LNCAP (cell line): ENCODE measurements around the gene RHEB.

Experiments used
- TF ChIP-seq, protein P1 (sequence below): fragments of 450-650 bp; IDR thresholded peaks from 2 replicates; pipeline ENCODE4 v1.5.1; 2017; ENCODE audit warnings: mild to moderate bottlenecking

The RHEB gene

DNA sequence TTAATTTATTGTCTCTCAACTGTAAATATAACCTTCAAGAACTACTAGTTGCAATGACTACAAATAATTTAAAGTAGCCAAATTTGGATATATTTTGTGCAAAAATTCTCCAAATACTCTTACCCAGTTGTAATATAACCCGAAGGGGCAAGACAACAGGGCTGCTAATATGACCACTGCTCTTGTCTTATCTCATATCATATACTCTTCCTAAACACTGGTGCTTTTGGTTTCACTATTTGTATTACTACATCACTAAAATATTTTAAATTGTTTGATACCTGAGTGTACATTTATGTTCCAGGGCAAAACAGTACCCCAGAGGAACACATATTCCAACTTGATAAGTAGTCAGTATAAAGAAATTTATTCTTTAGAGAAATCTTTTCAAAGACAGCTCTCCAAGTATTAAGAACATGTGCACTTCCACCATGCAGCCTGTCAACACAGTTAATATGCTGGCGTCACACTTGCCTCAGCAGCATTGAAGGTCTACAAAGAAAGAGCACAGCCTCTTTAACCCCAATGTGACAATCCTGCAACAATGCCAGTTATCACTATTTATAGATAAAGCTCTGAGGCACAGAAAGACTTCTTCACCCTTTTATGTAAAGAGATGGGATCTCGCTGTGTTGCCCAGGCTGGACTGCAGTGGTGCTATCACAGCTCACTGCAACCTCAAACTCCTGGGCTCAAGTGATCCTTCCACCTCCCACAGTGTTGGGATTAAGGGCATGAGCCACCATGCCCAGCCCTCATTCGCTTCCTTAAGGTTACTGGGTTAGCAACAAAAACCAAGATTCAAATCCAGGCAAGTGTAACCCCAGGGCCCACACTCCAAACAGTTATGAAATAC lies 37.8 kb downstream of the RHEB start:
- TF ChIP-seq, protein P1, sequence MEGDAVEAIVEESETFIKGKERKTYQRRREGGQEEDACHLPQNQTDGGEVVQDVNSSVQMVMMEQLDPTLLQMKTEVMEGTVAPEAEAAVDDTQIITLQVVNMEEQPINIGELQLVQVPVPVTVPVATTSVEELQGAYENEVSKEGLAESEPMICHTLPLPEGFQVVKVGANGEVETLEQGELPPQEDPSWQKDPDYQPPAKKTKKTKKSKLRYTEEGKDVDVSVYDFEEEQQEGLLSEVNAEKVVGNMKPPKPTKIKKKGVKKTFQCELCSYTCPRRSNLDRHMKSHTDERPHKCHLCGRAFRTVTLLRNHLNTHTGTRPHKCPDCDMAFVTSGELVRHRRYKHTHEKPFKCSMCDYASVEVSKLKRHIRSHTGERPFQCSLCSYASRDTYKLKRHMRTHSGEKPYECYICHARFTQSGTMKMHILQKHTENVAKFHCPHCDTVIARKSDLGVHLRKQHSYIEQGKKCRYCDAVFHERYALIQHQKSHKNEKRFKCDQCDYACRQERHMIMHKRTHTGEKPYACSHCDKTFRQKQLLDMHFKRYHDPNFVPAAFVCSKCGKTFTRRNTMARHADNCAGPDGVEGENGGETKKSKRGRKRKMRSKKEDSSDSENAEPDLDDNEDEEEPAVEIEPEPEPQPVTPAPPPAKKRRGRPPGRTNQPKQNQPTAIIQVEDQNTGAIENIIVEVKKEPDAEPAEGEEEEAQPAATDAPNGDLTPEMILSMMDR = no peak

DNA sequence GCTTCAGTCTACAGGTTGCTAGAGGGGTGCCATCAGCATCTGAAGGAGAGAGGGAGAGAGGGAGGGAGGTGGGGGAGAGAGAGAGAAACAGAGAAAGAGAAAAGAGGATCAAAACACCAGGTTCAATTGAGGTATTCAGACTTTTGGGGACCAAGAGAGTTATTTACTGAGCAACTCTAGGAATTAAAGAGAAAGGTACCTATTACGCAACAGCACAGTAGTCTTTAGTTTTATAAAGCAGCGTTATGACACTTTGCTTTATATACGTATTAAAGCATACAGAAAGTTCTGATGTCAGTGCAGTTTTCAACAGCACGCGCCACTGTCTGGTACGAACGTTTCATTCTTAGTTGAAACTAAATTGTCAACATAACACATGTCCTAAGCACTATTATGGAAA lies 41.8 kb downstream of the RHEB start:
- TF ChIP-seq, protein P1 = no peak

DNA sequence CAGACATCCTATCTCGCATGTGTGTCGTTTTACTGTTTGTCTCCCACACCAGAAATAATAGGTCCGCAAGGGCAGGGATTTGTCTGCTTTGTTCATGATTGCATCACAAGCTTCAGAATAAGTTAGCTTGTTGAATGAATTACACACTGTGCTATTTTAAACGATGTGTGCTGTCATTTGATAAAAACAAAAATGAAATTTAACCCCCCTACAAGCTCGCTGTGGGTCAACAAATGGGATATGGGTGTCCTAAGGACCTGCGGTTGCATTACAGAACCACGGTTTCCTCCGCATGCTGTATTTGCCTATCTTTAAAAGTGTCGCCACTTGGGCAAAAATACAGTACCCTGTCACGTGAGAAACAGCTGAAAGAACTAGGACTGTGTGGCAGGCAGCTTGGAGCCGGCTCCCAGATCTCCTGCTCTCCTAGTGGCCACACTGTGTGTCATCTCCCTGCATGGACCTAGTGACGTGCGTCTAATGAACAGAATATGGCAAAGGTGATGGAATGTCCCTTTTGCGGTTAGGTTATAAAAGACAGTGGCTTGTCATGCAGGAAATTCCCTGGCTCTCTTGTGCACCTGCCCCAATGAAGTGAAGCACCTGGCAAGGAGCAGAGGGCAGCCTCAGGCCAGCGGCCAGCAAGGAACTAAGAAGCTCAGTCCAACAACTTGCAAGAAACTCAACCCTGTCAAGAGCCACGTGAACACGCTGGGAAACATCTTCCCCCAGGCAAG lies 46.9 kb downstream of the RHEB start:
- TF ChIP-seq, protein P1 = no peak

DNA sequence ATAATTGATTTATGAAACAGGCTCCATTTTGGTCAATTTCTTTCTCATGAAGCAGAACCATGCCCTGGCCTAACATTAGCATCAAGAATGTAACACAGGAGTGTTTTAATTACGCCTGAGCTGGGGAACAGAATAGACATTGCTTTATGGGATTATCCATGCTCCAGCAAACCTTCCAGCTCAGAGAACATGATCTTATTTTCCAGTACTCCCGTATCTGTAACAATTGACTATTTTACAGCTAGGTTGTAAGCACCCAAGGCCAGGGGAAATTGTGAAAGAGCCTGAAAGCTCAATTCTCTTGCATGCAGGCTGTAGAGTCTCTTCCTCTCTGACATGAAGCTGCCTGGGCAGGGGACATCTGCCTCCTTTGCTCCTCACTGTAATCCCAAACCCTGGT lies 49.0 kb downstream of the RHEB start:
- TF ChIP-seq, protein P1 = no peak

DNA sequence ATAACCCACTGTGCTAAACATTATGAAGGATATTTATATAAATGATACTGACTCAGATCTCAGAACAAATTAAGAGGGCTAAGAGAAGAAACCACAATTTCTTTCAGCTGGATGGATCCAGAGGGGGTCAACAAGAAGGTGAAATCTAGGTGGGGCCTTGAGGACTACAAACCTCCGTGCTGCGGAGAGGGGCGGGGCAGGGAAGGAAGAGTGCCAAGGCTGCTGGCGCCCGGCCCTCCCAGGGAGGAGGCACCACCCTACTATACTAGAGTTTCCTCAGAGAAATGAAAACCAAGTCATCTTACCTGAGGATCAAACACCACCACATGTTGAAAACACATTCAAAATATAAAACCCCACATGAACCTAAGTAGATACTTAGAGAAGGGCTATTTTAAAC lies 50.4 kb downstream of the RHEB start:
- TF ChIP-seq, protein P1 = no peak

DNA sequence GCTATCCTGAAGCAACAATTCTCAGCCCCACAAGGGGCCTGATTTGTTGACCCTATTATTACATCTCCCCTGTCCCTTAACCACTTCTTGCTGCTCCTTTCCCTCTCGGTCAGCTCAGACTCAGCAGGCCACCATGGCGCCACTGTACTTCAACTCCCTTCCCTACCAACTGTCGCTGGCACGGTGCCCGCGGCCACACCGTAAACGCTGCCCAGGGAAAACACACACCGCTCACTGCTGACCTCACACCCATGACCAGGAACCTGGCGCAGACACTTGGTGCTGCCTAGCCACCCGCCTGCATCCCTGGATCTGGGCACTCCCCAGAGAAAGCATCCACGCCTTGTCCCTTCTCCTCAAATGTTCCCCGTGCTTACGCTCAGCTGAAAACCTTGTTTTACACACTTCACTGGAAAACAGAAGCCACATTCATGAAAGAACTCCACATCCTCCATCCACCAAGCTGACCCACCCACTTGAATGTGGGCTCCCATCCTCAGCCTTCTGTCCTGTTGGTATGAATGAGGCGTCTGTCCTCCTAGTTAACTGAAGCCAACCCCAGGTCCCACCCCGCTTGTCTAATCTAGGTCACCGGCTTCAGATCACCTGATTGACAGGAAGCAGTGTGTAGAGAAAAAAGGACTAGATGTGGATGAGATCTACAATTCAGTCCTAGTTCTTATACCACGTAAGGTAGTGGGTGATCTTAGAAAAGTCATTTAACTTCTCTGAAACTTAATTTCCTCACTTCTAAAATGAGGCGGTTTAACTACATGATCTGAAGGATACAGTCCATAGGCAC lies 51.3 kb downstream of the RHEB start:
- TF ChIP-seq, protein P1 = no peak

DNA sequence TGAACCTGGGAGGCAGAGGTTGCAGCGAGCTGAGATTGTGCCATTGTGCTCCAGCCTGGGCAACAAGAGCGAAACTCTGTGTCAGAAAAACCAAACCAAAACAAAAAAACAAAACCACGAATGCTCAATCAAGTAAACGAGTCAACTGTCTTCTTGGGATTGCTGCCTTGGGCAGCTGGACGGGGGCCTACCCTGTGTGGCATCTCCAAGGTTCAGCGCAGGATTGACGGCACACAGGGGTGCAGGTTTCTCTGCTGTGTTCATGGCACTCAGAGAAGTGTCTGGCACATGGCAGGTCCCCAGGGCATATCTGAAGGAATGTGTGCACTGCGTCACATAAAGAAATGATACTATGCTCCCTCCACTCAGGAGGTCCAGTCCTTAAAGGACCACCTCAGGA lies 54.5 kb downstream of the RHEB start:
- TF ChIP-seq, protein P1 = no peak
